Liver (tissue), 9 donors: ENCODE measurements around the gene BRSK1. TPM values are rescaled to one million over a fixed set of nuclear protein-coding genes. Genes with fewer than 3 reads are reported as not detected.

ENCODE experiments used
- DNase-seq: peaks from one replicate; pipeline ENCODE4 v3.0.0-alpha.2; 2017; ENCODE audit warnings: low spot score
- H3K27ac ChIP-seq, 2 donors: one replicate each; pipeline ENCODE4 v1.7.0; 2013; ENCODE audit warnings: inconsistent platforms in 2 of 2, low read length in 2 of 2, control low read depth in 1 of 2, low read depth in 1 of 2, mild to moderate bottlenecking in 1 of 2
- H3K27me3 ChIP-seq, 4 donors: one replicate each; pipeline versions ENCODE4 v1.6.1 to v1.7.0; 2013; ENCODE audit warnings: low read length in 3 of 4, inconsistent platforms in 1 of 4, mild to moderate bottlenecking in 1 of 4, moderate library complexity in 1 of 4; ENCODE audit not compliant: control insufficient read depth in 4 of 4, insufficient read depth in 4 of 4
- H3K36me3 ChIP-seq, 4 donors: one replicate each; pipeline versions ENCODE4 v1.6.1 to v1.7.0; 2013; ENCODE audit warnings: low read length in 3 of 4, mild to moderate bottlenecking in 3 of 4, low read depth in 1 of 4, moderate library complexity in 1 of 4; ENCODE audit not compliant: control insufficient read depth in 4 of 4, insufficient read depth in 3 of 4
- H3K4me1 ChIP-seq, 4 donors: one replicate each; pipeline versions ENCODE4 v1.6.1 to v1.7.0; 2013; ENCODE audit warnings: low read length in 3 of 4, mild to moderate bottlenecking in 3 of 4, moderate library complexity in 1 of 4; ENCODE audit not compliant: control insufficient read depth in 4 of 4, insufficient read depth in 4 of 4
- H3K4me3 ChIP-seq, 3 donors: one replicate each; pipeline versions ENCODE4 v1.6.1 to v1.7.0; 2013; ENCODE audit warnings: low read length in 3 of 3, control low read depth in 1 of 3, low read depth in 1 of 3, mild to moderate bottlenecking in 1 of 3
- H3K9ac ChIP-seq, 2 donors: one replicate each; pipeline ENCODE4 v1.7.0; 2013; ENCODE audit warnings: low read length in 2 of 2, mild to moderate bottlenecking in 2 of 2, moderate library complexity in 2 of 2, control low read depth in 1 of 2, low read depth in 1 of 2
- H3K9me3 ChIP-seq, 4 donors: one replicate each; pipeline versions ENCODE4 v1.6.1 to v1.7.0; 2013; ENCODE audit warnings: low read length in 3 of 4; ENCODE audit not compliant: control insufficient read depth in 4 of 4
- CTCF ChIP-seq: fragments of 150-350 bp; IDR thresholded peaks from 2 replicates; pipeline ENCODE4 v1.5.1; 2017; ENCODE audit warnings: improper control_type of control experiment, low read depth, low read length; ENCODE audit not compliant: missing input control
- EGR1 ChIP-seq, 2 donors: IDR thresholded peaks; 2 replicates each; pipeline ENCODE4 v1.6.1; 2016 to 2018; ENCODE audit warnings: antibody characterized with exemption in 2 of 2, low read depth in 2 of 2
- FOXA1 ChIP-seq: IDR thresholded peaks from 2 replicates; pipeline ENCODE4 v1.6.1; 2016; ENCODE audit warnings: antibody characterized with exemption
- FOXA2 ChIP-seq: IDR thresholded peaks from 2 replicates; pipeline ENCODE4 v1.6.1; 2016; ENCODE audit warnings: antibody characterized with exemption
- GABPA ChIP-seq, 2 donors: IDR thresholded peaks in 1 of 2; conservative IDR thresholded peaks in 1 of 2; 2 replicates each; pipeline ENCODE4 v1.6.1; 2016; ENCODE audit warnings: antibody characterized with exemption in 2 of 2, mild to moderate bottlenecking in 1 of 2, moderate library complexity in 1 of 2
- HNF4A ChIP-seq, 2 donors: conservative IDR thresholded peaks; 2 replicates each; pipeline ENCODE4 v1.6.1; 2016; ENCODE audit warnings: antibody characterized with exemption in 2 of 2, mild to moderate bottlenecking in 2 of 2
- HNF4G ChIP-seq: IDR thresholded peaks from 2 replicates; pipeline ENCODE4 v1.6.1; 2016; ENCODE audit warnings: antibody characterized with exemption
- JUND ChIP-seq, 2 donors: IDR thresholded peaks; 2 replicates each; pipeline ENCODE4 v1.6.1; 2016; ENCODE audit warnings: antibody characterized with exemption in 2 of 2
- MAX ChIP-seq: IDR thresholded peaks from 2 replicates; pipeline ENCODE4 v1.6.1; 2016; ENCODE audit warnings: antibody characterized with exemption
- NR2F2 ChIP-seq: IDR thresholded peaks from 2 replicates; pipeline ENCODE4 v1.6.1; 2016; ENCODE audit warnings: antibody characterized with exemption
- RAD21 ChIP-seq, 2 donors: IDR thresholded peaks; 2 replicates each; pipeline ENCODE4 v1.6.1; 2016; ENCODE audit warnings: antibody characterized with exemption in 2 of 2, mild to moderate bottlenecking in 2 of 2
- RXRA ChIP-seq, 2 donors: IDR thresholded peaks; 2 replicates each; pipeline ENCODE4 v1.6.1; 2017 to 2018; ENCODE audit warnings: antibody characterized with exemption in 2 of 2, mild to moderate bottlenecking in 1 of 2
- SP1 ChIP-seq: IDR thresholded peaks from 2 replicates; pipeline ENCODE4 v1.6.1; 2018; ENCODE audit warnings: antibody characterized with exemption, mild to moderate bottlenecking
- TAF1 ChIP-seq: conservative IDR thresholded peaks from 2 replicates; pipeline ENCODE4 v1.6.1; 2016; ENCODE audit warnings: antibody characterized with exemption, mild to moderate bottlenecking
- YY1 ChIP-seq: IDR thresholded peaks from 2 replicates; pipeline ENCODE4 v1.6.1; 2016; ENCODE audit warnings: antibody characterized with exemption, mild to moderate bottlenecking
- ZBTB33 ChIP-seq: IDR thresholded peaks from 2 replicates; pipeline ENCODE4 v1.6.1; 2016; ENCODE audit warnings: antibody characterized with exemption
- WGBS: extraction: QIAGEN DNeasy Blood & Tissue Kit; methylation state at CpG from one replicate; pipeline ENCODE4 v1.1.7; 2013; 5-methylcytosine and 5-hydroxymethylcytosine counted together
- polyA plus RNA-seq, 2 donors: library from polyadenylated mRNA; stranded (reverse) in 1 of 2; unstranded in 1 of 2; fragments of 200-250 nt in 1 of 2; fragments of >200 nt in 1 of 2; fragmentation: Nextera tagmentation in 1 of 2; extraction: Ambion mirVana in 1 of 2; gene quantifications; one replicate each; pipeline versions ENCODE4 v1.2.1 to v1.2.3, GENCODE V29; 2013 to 2015
- total RNA-seq, 2 donors: library from RNA; depleted of rRNA; stranded (reverse); fragments of >200 nt; gene quantifications; one replicate each; pipeline ENCODE4 v1.2.3, GENCODE V29; 2014
- TF ChIP-seq, protein P1 (sequence below): IDR thresholded peaks from 2 replicates; pipeline ENCODE4 v1.6.1; 2016; ENCODE audit warnings: antibody characterized with exemption, mild to moderate bottlenecking
- TF ChIP-seq, protein P2 (sequence below): IDR thresholded peaks from 2 replicates; pipeline ENCODE4 v1.6.1; 2016; ENCODE audit warnings: antibody characterized with exemption
- donor health status: healthy.
- donor health status: healthy.
- donor health status: healthy.
- donor health status: healthy.
- donor health status: healthy.

The BRSK1 gene
- total and polyA plus RNA-seq, 4 donors = 0.10 to 0.65 (median 0.42) TPM; not detected in 1

- H3K4me1 ChIP-seq = peaks cover 0 to 26% (median 10%) of the 10 kb centered on the region in 4 donors
- 94% methylated on average over 11 of the region's 11 CpGs for WGBS
Observed at GRCh38 chr19:55249841-55250240, 34.0 kb upstream of the BRSK1 start.

More at GRCh38 chr19:55249841-55250240, 34.0 kb upstream of the BRSK1 start:
- DNase-seq = no peak
- H3K36me3 ChIP-seq = peaks cover 4 to 20% (median 9%) of the 10 kb centered on the region in 4 donors
- no peak overlapping the region for H3K9ac ChIP-seq
- no peaks in the 10 kb centered on the region for H3K27me3 ChIP-seq
- no peak overlapping the region for H3K4me3 ChIP-seq
- no peaks in the 10 kb centered on the region for H3K9me3 ChIP-seq
- no peak for TF ChIP-seq YY1
- TF ChIP-seq RXRA (IDR thresholded peaks at IDR 0.05) = no peak
- TF ChIP-seq CTCF = no peak
- TF ChIP-seq NR2F2 = no peak
- no peak for TF ChIP-seq SP1
- no peak for TF ChIP-seq EGR1 (IDR thresholded peaks at IDR 0.05; ENCODE audit: low read depth in 2 of 2)
- TF ChIP-seq MAX = no peak
- no peak for TF ChIP-seq ZBTB33
- TF ChIP-seq, protein P1, sequence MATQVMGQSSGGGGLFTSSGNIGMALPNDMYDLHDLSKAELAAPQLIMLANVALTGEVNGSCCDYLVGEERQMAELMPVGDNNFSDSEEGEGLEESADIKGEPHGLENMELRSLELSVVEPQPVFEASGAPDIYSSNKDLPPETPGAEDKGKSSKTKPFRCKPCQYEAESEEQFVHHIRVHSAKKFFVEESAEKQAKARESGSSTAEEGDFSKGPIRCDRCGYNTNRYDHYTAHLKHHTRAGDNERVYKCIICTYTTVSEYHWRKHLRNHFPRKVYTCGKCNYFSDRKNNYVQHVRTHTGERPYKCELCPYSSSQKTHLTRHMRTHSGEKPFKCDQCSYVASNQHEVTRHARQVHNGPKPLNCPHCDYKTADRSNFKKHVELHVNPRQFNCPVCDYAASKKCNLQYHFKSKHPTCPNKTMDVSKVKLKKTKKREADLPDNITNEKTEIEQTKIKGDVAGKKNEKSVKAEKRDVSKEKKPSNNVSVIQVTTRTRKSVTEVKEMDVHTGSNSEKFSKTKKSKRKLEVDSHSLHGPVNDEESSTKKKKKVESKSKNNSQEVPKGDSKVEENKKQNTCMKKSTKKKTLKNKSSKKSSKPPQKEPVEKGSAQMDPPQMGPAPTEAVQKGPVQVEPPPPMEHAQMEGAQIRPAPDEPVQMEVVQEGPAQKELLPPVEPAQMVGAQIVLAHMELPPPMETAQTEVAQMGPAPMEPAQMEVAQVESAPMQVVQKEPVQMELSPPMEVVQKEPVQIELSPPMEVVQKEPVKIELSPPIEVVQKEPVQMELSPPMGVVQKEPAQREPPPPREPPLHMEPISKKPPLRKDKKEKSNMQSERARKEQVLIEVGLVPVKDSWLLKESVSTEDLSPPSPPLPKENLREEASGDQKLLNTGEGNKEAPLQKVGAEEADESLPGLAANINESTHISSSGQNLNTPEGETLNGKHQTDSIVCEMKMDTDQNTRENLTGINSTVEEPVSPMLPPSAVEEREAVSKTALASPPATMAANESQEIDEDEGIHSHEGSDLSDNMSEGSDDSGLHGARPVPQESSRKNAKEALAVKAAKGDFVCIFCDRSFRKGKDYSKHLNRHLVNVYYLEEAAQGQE = no peak
- no peak for TF ChIP-seq FOXA2
- no peak for TF ChIP-seq HNF4A (conservative IDR thresholded peaks at IDR 0.05)
- no peak for TF ChIP-seq HNF4G
- no peak for TF ChIP-seq FOXA1
- TF ChIP-seq JUND (IDR thresholded peaks at IDR 0.05) = no peak
- no peak for TF ChIP-seq GABPA (IDR thresholded peaks at IDR 0.05 in 1 of 2, conservative IDR thresholded peaks at IDR 0.05 in 1 of 2)
- no peak for TF ChIP-seq TAF1
- TF ChIP-seq, protein P2, sequence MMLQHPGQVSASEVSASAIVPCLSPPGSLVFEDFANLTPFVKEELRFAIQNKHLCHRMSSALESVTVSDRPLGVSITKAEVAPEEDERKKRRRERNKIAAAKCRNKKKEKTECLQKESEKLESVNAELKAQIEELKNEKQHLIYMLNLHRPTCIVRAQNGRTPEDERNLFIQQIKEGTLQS = no peak
- TF ChIP-seq RAD21 (IDR thresholded peaks at IDR 0.05) = no peak
- H3K27ac ChIP-seq = no peak overlapping the region
